ENCODE data around the gene MRPL18.
"Not testable (repeated sequence)": the region's sequence is repeated elsewhere in the genome, so short reads cannot be mapped to it uniquely, and the experiment has no call there.

MRPL18 gene

GRCh38 chr6:159817951-159818739, 27.9 kb downstream of the MRPL18 start:
- no peaks in the 10 kb centered on the region for H3K9me3 ChIP-seq
- no peaks in the 10 kb centered on the region for H3K36me3 ChIP-seq
- H3K4me1 ChIP-seq, result no peaks in the 10 kb centered on the region
- no peak for TF ChIP-seq CTCF (IDR thresholded peaks at IDR 0.05; ENCODE audit: low read depth, low read length)
- H3K27me3 ChIP-seq, result peaks cover 3% of the 10 kb centered on the region; the same call in 1 of the 2 replicates
- no peak overlapping the region for H3K4me3 ChIP-seq (ENCODE audit: low read depth, low read length)
- DNase-seq, result no peak

DNA sequence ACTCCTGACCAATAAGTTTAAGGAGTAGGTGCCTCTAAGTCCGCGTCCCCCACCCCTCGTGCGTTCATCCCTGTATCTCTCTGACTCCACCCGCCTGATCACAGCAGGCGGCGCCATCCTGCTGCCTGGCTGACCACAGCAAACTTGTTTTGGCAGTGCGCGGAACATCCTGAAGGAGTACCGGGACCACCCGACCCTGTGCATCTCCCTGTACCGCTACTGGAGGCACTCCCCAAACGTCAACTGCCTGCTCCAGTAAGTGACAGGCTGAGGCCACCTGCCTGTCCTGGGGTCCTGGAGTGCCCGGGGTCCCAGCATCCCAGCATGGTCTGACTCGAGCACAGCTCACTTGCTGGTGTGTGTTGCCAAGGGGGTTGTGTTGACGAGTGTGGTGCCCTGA, 28.8 kb downstream of the MRPL18 start:
- no peaks in the 10 kb centered on the region for H3K4me1 ChIP-seq
- H3K36me3 ChIP-seq, result no peaks in the 10 kb centered on the region
- H3K4me3 ChIP-seq (ENCODE audit: low read depth, low read length), result no peak overlapping the region
- H3K27me3 ChIP-seq, result peaks cover 3% of the 10 kb centered on the region; the same call in 1 of the 2 replicates
- no peak for TF ChIP-seq CTCF (IDR thresholded peaks at IDR 0.05; ENCODE audit: low read depth, low read length)
- no peak for DNase-seq
- no peaks in the 10 kb centered on the region for H3K9me3 ChIP-seq

DNA sequence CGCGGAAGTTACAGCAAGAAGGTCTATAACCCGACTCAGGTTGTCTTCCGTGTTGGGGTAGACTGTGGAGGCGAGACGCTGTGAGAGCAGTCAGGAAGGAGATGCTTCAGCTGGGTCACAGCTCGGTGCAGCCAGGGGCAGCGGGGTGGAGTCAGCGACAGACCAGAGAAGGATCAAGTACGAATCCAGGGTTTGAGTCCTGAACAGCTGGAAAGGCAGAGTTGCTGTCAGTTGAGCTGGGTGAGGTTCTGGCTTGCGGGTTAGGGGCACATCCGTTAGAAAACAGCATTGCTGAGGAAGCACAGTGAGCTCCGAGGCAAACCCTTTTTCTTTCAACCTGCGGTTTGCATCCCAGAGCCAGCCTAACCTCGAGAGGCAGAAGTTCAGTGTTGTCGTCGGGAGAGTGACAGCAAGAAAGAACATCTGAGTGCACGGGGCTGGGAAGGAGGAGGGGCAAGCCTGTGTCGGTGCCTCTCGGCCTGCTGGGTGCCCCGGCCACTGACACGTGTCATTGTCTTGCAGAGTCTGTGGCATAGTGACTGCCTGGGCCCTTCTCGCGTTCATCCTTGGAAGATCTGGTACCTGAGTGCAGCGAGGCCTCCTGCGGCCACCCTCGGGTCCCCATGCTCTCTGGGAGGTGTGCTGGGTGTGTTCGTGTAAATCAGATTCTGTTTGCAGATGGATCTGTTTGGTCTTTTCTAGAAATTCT, 29.8 kb downstream of the MRPL18 start:
- DNase-seq, result no peak
- TF ChIP-seq CTCF (IDR thresholded peaks at IDR 0.05; ENCODE audit: low read depth, low read length), result no peak

DNA sequence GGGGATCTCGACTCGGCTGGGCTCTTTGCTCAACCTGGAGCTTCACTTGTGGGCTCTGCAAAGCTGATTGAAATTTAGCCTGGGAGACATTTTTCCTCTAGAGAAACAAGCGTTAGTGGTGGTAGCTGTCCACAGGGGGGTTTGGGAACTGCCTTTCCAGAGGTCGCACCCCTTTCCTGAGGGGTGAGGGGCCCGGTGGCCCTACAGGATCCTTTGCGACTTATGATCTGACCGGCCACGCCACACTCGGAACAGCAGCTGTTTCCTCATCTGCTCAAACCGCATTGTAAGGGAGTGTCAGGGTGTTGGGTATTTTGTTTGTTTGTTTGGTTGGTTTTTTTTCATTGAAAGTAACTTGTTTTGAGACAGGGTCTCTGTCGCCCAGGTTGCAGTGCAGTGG, 30.9 kb downstream of the MRPL18 start:
- no peaks in the 10 kb centered on the region for H3K9me3 ChIP-seq

More for the DNA sequence above, 29.8 kb downstream of the MRPL18 start:
- H3K36me3 ChIP-seq, result no peaks in the 10 kb centered on the region
- H3K27me3 ChIP-seq, result peaks cover 3% of the 10 kb centered on the region; the same call in 1 of the 2 replicates
- H3K4me3 ChIP-seq (ENCODE audit: low read depth, low read length), result no peak overlapping the region
- no peaks in the 10 kb centered on the region for H3K9me3 ChIP-seq
- no peaks in the 10 kb centered on the region for H3K4me1 ChIP-seq

DNA sequence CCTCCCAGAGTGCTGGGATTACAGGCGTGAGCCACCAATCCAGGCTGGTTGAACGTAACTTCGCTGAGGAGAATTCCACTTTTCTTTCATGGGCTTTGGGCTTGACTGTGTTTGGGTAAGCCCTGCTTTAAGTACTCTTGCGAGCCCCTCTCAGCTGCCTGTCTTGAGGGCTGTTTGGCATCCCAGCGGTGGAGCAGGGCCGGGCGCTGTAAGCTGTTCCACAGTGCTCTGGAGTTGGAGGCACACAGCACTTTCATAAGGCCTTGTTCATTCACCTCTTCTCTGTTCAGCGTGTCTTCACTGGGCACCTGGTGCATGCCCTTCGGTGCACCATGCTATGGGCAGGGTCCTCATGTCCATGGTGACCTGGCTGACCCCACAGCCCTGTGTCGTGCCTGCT, 31.5 kb downstream of the MRPL18 start:
- H3K9me3 ChIP-seq, result no peaks in the 10 kb centered on the region
- H3K27me3 ChIP-seq, result peaks cover 3% of the 10 kb centered on the region; the same call in 1 of the 2 replicates
- no peak overlapping the region for H3K4me3 ChIP-seq (ENCODE audit: low read depth, low read length)
- H3K36me3 ChIP-seq, result no peaks in the 10 kb centered on the region
- no peak for DNase-seq
- no peaks in the 10 kb centered on the region for H3K4me1 ChIP-seq
- no peak for TF ChIP-seq CTCF (IDR thresholded peaks at IDR 0.05; ENCODE audit: low read depth, low read length)

More for the DNA sequence above, 30.9 kb downstream of the MRPL18 start:
- TF ChIP-seq CTCF (IDR thresholded peaks at IDR 0.05; ENCODE audit: low read depth, low read length), result no peak
- no peaks in the 10 kb centered on the region for H3K4me1 ChIP-seq
- no peak overlapping the region for H3K4me3 ChIP-seq (ENCODE audit: low read depth, low read length)
- H3K36me3 ChIP-seq, result no peaks in the 10 kb centered on the region
- peaks cover 3% of the 10 kb centered on the region; the same call in 1 of the 2 replicates for H3K27me3 ChIP-seq
- no peak for DNase-seq

DNA sequence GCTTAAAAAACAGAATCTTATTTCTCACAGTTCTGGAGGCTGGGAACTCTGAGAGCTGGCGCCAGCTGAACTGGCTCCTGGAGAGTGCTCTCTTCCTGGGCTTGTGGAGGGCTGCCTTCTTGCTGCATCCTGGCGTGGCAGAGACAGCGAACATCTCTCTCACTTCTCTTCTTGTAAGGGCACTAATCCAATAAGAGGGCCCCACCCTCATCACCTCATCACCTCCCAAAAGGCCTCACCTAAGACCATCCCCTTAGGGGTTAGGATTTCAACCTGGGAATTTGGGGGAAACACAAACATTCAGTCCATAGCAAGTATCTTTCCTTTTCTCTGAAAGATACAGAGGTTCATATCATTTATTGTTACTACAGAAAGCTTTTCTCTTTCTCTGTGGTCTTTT, 33.7 kb downstream of the MRPL18 start:
- H3K4me3 ChIP-seq (ENCODE audit: low read depth, low read length), result no peak overlapping the region
- H3K9me3 ChIP-seq, result no peaks in the 10 kb centered on the region
- H3K27me3 ChIP-seq, result peaks cover 2% of the 10 kb centered on the region; the same call in 1 of the 2 replicates
- TF ChIP-seq CTCF (IDR thresholded peaks at IDR 0.05; ENCODE audit: low read depth, low read length), result no peak
- H3K4me1 ChIP-seq, result no peaks in the 10 kb centered on the region
- H3K36me3 ChIP-seq, result no peaks in the 10 kb centered on the region
- DNase-seq, result no peak

DNA sequence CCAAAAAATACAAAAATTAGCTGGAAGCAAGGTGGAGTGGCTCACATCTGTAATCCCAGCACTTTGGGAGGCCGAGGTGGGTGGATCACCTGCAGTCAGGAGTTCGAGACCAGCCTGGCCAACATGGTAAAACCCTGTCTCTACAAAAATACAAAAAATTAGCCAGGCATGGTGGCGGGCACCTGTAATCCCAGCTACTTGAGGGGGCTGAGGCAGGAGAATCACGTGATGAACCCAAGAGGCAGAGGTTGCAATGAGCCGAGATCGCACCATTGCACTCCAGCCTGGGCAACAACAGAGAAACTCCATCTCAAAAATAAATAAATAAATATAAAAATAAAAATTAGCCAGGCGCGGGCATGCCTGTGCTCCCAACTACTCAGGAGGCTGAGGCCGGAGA, 34.4 kb downstream of the MRPL18 start:
- not testable (repeated sequence) for H3K36me3 ChIP-seq, H3K4me1 ChIP-seq, H3K27me3 ChIP-seq

More for the DNA sequence above, 34.4 kb downstream of the MRPL18 start:
- not testable (repeated sequence) for H3K4me3 ChIP-seq (ENCODE audit: low read depth, low read length); H3K9me3 ChIP-seq; DNase-seq

All from BE2C (cell line).